Activated effector memory CD4-positive, alpha-beta T cell treated with anti-CD3 and anti-CD28 coated beads, Interleukin-2, amount 50 U/mL, for 16 hours (primary cell): ENCODE results near the gene ZDHHC14.
"Not testable (repeated sequence)": the region's sequence is repeated elsewhere in the genome, so short reads cannot be mapped to it uniquely, and the experiment has no call there.

ENCODE experiments used
- DNase-seq: peaks from one replicate; pipeline ENCODE4 v3.0.0-alpha.2; 2020

ZDHHC14 gene

GRCh38 chr6:157449610-157450009 is 68.6 kb downstream of the ZDHHC14 start:
- DNase-seq, result no peak

- DNase-seq, result no peak
Observed at GRCh38 chr6:157450931-157451742, 70.1 kb downstream of the ZDHHC14 start.

- DNase-seq, result no peak
Observed at GRCh38 chr6:157452096-157452495, 71.1 kb downstream of the ZDHHC14 start.

GRCh38 chr6:157453131-157453530 is 72.1 kb downstream of the ZDHHC14 start:
- no peak for DNase-seq

GRCh38 chr6:157453978-157454377 is 73.0 kb downstream of the ZDHHC14 start:
- no peak for DNase-seq

- no peak for DNase-seq
Observed at GRCh38 chr6:157454762-157455714, 74.0 kb downstream of the ZDHHC14 start.

DNA sequence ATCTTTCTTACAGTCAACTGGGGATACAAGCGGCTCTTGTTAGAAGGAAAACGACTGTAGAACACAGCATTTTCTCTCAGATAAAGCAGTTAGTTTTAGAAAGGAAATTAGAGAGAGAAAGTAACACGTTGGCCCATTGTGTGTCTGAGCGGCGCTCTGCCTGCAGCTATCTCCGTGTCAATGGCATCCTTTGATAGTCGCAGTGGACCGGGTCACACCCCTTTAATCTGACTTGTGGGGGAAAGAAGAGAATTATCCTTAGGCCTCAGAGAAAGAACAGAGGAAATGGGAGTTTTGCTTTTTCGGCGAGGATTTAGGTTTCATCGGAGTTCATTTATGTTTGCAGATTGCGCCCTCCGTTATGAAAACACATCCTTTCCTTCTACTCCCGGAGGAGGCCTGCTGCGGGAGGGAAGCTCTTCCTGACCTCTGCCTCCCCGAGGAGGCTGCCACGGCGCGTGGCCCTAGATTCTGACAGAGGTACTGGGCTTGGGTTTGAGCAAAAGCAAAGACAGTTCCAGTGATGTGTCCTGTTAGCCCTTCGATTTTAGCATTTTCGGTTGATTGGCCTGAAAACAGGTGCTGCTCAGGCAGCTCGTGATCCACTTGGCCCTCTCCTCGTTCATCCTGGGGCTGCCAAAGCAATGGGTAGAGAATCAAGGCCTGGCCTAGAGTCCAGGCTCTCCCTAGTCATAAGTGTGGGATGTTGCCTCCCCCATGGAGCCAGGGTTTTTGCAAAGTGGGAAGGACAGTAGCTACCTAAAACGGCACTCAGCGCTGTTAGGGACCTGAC is 74.9 kb downstream of the ZDHHC14 start:
- no peak for DNase-seq

DNA sequence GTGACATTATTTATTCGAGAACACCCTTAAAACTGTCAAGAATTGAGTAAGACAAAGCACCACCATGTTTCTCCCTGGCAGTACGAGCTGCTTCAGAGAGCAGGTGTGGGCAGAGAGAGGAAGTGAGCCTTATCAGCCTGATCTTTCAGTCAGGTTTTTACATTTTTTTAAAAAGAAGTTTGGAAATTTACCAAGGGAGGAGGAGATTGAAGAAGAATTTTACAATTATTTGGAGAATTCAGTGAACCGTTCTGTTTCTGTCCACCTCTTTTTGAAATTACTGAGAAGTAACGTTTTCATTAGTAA is 75.5 kb downstream of the ZDHHC14 start:
- no peak for DNase-seq

DNA sequence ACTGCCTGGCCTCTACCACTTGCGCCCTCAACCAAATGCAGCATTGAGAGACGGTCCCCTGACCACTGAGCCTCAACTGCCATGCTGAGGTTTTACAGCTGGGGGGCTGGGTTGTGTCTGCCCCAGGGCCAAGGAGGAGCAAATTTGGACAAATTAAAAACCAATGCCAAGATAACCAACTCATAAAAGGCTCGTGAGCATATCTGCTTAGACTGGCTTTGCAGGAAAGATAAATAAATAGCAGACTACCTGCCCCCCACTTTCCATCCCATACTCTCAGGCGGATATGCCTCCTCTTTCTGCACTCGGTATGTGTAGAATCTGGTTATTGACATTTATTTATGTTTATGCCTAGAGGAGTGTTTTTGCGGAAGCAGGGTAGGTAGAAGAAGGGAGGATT is 76.8 kb downstream of the ZDHHC14 start:
- DNase-seq, result no peak

DNA sequence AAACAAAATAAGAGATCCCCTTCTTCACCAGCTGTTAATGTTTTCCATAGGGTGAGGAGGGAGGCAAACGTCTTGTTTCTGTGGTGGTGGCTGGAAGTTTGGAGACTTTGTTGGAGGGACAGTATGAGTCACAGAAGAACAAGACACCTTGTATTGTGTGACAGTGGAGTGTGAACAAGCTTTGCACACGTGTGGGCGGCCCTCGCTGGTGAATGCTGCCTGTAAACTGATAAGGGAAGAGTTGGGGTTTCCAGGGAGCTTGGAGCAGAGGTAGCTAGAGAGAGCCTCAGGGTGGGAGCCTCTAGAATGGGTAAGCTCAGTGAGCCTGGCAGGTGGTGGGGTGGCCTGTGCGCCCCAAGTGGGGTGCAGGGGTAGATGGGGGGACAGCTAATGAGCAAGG is 78.3 kb downstream of the ZDHHC14 start:
- DNase-seq, result no peak

- no peak for DNase-seq
Observed at GRCh38 chr6:157460182-157460999, 79.4 kb downstream of the ZDHHC14 start.

GRCh38 chr6:157461000-157461915 is 80.3 kb downstream of the ZDHHC14 start:
- DNase-seq, result peak; percentile 70

DNA sequence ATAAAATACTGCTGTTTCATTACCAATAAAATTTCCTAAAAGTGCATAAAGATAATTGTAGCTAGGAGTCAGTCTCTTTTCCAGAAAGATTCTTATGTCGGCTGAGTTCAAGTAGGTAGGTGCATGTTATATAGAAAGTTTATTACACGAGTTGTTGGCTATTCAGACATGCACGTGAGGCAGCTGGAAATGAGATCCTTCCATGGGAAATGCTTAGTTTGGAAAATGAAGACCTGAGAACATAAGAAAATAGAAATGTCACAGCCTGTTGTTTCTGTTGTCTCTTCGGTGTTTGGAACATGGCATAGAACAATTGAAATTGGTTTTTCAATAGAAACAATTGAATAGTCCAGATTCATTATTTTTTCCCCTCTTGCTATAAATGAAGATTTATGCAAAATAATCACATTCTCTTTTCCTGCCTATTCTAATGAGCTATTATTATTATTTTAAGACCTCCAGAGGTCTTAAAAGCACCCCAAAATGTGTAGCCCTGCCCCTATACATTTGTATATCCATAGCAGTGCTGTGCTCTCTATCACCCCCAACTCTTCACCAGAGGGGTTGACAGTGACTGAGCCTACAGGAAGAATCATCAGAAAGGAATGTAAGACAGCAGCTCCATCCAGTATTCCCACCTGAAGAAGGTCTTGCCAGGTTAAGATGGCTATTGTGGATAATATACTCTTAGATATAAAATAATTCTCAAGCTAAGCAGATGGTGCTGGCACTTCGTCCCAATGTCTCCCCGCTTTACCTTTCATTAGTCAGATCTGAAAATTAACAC is 82.2 kb downstream of the ZDHHC14 start:
- no peak for DNase-seq

DNA sequence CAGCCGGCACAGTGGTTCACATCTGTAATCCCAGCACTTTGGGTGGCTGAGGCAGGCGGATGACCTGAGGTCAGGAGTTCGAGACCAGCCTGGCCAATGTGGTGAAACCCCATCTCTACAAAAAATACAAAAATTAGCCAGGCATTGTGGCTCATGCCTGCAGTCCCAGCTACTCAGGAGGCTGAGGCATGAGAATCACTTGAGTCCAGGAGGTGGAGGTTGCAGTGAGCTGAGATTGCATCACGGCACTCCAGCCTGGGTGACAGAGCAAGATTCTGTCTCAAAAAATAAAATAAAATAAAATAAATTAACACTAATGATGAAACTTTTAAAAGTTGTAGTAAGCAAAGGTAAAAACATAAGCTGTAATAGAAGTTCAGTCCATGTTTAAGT is 82.7 kb downstream of the ZDHHC14 start:
- not testable (repeated sequence) for DNase-seq

DNA sequence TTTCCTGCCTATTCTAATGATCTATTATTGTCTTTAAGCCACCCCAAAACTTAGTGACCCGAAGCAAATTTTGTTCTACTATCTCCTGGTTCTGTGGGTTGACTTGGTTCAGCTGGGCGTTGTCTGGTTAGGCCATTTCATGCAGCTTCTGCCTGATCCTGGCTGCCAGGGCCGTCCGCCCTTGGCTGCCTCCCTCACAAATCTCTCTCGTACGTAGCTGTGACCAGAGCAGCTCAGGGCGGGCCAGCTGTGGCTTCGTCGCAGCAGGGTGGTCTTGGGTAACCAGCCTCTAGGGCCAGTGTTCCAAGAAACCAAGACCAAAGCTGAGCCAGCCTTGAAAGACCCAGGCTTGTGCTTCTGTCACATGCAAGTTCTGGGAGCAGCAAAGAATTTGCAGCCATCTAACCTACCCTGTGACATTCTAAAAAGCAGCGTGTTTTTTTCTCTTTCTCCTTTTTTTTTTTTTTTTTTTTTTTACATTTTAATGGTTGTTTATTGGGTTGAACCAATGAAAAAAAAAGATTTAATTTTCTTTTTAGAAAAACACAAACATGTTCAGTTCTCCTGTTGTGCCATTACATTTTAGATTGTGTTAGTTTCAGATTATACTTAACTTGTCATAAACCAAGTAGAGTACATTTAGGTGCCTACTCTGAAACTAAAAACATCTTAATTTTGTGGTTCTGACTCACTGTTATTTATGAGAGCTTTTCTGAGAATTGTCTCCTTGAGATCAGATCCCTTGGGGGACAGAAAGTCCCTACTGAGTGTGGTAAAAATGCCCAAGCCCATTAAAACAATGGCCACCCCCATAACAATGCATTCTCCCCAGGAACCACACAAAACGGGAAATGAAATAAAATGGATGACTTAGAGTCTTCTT is 83.9 kb downstream of the ZDHHC14 start:
- no peak for DNase-seq

DNA sequence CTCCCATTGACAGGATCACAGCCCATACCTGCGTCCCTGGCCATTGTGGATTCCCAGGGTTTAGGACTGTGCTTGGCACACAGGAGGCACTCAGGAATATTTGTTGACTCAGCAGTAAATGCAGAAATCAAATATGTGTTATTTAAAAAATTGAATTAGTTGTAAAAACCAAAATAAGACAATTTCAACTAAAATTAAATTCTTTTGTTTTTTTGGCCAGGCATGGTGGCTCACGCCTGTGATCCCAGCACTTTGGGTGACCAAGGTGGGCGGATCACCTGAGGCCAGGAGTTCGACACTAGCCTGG is 85.3 kb downstream of the ZDHHC14 start:
- DNase-seq, result no peak

- DNase-seq, result not testable (repeated sequence)
Observed at GRCh38 chr6:157467339-157467738, 86.3 kb downstream of the ZDHHC14 start.

- no peak for DNase-seq
Observed at GRCh38 chr6:157468054-157468453, 87.1 kb downstream of the ZDHHC14 start.

DNA sequence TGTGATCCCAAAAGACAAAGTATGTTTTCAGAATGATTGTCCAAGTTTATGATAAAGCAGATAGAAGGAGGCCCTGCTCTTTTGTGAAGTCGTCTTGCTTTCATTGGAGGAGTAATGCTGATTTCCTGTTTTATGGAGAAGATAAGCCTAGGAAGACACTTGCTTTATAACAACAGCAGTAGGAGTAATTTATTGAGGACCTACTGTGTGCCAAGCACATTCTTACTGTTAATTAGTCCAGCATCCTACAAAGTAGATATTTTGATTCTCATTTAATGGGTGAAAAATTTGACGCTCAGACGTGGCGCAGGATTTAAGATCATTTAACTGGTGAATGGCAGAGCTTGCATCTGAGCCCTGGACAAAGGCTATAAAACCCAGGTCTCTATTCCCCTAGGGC is 87.6 kb downstream of the ZDHHC14 start:
- DNase-seq, result no peak

- no peak for DNase-seq
Observed at GRCh38 chr6:157469378-157469777, 88.4 kb downstream of the ZDHHC14 start.
